Measurements from ENCODE around the gene CHCHD6. TPM values are rescaled to one million over a fixed set of nuclear protein-coding genes. Genes with fewer than 3 reads are reported as not detected.

The CHCHD6 gene
- total and polyA plus RNA-seq, 8 donors = 5.0 to 10.9 (median 6.0) TPM

- no peak overlapping the region for H3K4me3 ChIP-seq
- FAIRE-seq (no peak), DNase-seq (peak in 2 of 6 donors; percentile 16 to 37), ATAC-seq (no peak)
- H3K27ac ChIP-seq = no peak overlapping the region
- intact Hi-C loops (cut with DNase I) = no loop called here
- TF ChIP-seq, protein P1, sequence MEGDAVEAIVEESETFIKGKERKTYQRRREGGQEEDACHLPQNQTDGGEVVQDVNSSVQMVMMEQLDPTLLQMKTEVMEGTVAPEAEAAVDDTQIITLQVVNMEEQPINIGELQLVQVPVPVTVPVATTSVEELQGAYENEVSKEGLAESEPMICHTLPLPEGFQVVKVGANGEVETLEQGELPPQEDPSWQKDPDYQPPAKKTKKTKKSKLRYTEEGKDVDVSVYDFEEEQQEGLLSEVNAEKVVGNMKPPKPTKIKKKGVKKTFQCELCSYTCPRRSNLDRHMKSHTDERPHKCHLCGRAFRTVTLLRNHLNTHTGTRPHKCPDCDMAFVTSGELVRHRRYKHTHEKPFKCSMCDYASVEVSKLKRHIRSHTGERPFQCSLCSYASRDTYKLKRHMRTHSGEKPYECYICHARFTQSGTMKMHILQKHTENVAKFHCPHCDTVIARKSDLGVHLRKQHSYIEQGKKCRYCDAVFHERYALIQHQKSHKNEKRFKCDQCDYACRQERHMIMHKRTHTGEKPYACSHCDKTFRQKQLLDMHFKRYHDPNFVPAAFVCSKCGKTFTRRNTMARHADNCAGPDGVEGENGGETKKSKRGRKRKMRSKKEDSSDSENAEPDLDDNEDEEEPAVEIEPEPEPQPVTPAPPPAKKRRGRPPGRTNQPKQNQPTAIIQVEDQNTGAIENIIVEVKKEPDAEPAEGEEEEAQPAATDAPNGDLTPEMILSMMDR (IDR thresholded peaks at IDR 0.05) = no peak
- H3K9me3 ChIP-seq = no peaks in the 10 kb centered on the region
- peaks cover 0 to 11% (median 11%) of the 10 kb centered on the region in 3 donors for H3K4me1 ChIP-seq
- H3K36me3 ChIP-seq = no peaks in the 10 kb centered on the region
- H3K27me3 ChIP-seq = no peaks in the 10 kb centered on the region
- 89 to 90% methylated on average over 7 of the region's 7 CpGs for WGBS, 2 donors
Observed at GRCh38 chr3:126963261-126964190, 259.5 kb downstream of the CHCHD6 start.

DNA sequence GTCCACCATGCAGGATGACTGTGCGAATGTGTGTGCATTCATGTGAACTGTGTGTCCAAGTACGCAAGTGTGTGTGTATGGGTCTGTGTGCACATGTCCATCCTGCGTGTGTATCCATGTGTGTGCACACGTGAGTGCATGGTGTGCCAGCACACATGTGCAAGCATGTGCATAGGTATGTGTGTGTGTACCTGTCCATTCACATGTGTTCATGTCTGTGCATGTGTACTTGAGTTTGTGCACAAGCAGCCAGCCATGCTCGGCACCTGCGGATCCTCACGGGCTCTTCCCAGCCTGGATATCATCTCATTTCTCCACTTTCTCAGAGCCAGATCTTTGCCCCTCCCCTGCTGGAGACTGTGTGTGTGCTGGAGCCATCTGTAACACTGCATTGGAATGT is 260.2 kb downstream of the CHCHD6 start:
- H3K4me3 ChIP-seq = no peak overlapping the region
- TF ChIP-seq, protein P1 (IDR thresholded peaks at IDR 0.05) = no peak
- no peak overlapping the region for H3K27ac ChIP-seq
- ATAC-seq (no peak), FAIRE-seq (no peak), DNase-seq (peak in 1 of 6 donors; percentile 22)
- H3K36me3 ChIP-seq = no peaks in the 10 kb centered on the region
- peaks cover 0 to 11% (median 11%) of the 10 kb centered on the region in 3 donors for H3K4me1 ChIP-seq
- WGBS, 2 donors = 80 to 86% methylated on average over 7 of the region's 7 CpGs
- H3K9me3 ChIP-seq = no peaks in the 10 kb centered on the region
- intact Hi-C loops (cut with DNase I) = no loop called here
- H3K27me3 ChIP-seq = no peaks in the 10 kb centered on the region

- H3K36me3 ChIP-seq = no peaks in the 10 kb centered on the region
- TF ChIP-seq, protein P1 (IDR thresholded peaks at IDR 0.05) = no peak
- H3K4me3 ChIP-seq = no peak overlapping the region
- peaks cover 0 to 11% (median 11%) of the 10 kb centered on the region in 3 donors for H3K4me1 ChIP-seq
- FAIRE-seq (no peak), ATAC-seq (no peak), DNase-seq (peak in 2 of 6 donors; percentile 25 to 35)
- WGBS, 2 donors = 87% methylated on average over 10 of the region's 10 CpGs
- no peaks in the 10 kb centered on the region for H3K9me3 ChIP-seq
- no peak overlapping the region for H3K27ac ChIP-seq
- H3K27me3 ChIP-seq = no peaks in the 10 kb centered on the region
- intact Hi-C loops (cut with DNase I) = no loop called here
Observed at GRCh38 chr3:126964950-126965349, 260.9 kb downstream of the CHCHD6 start.

- H3K4me3 ChIP-seq = no peak overlapping the region
- TF ChIP-seq, protein P1 (IDR thresholded peaks at IDR 0.05) = no peak
- 87 to 88% methylated on average over 9 of the region's 9 CpGs for WGBS, 2 donors
- intact Hi-C loops (cut with DNase I) = no loop called here
- H3K27me3 ChIP-seq = no peaks in the 10 kb centered on the region
- H3K4me1 ChIP-seq = peaks cover 0 to 11% (median 11%) of the 10 kb centered on the region in 3 donors
- DNase-seq = peak in 2 of 6 donors; percentile 13 to 39
- H3K36me3 ChIP-seq = no peaks in the 10 kb centered on the region
- FAIRE-seq = no peak
- ATAC-seq = no peak
- no peaks in the 10 kb centered on the region for H3K9me3 ChIP-seq
- no peak overlapping the region for H3K27ac ChIP-seq
Observed at GRCh38 chr3:126965526-126966080, 261.6 kb downstream of the CHCHD6 start.

All from pancreas (tissue), 10 donors.